Cardiac fibroblast (primary cell): ENCODE results near the gene RLN3.

Experiments
- DNase-seq, 2 donors: peaks; one replicate each; pipeline versions ENCODE4 v3.0.0 to v3.0.0-alpha.2; 2010; ENCODE audit warnings: low read depth in 2 of 2
- H3K4me3 ChIP-seq, 2 donors: replicated peaks in 1 of 2; 1 replicate in 1 of 2; 2 replicates in 1 of 2; pipeline ENCODE4 v1.5.1; 2011; ENCODE audit warnings: low read depth in 2 of 2, low read length in 2 of 2, mild to moderate bottlenecking in 2 of 2, moderate library complexity in 1 of 2
- TF ChIP-seq, protein P1 (sequence below): IDR thresholded peaks from one replicate; pipeline ENCODE4 v1.5.1; 2011; ENCODE audit warnings: low read depth, mild to moderate bottlenecking, low read length, inconsistent platforms

Gene RLN3, protein sequence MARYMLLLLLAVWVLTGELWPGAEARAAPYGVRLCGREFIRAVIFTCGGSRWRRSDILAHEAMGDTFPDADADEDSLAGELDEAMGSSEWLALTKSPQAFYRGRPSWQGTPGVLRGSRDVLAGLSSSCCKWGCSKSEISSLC

DNA sequence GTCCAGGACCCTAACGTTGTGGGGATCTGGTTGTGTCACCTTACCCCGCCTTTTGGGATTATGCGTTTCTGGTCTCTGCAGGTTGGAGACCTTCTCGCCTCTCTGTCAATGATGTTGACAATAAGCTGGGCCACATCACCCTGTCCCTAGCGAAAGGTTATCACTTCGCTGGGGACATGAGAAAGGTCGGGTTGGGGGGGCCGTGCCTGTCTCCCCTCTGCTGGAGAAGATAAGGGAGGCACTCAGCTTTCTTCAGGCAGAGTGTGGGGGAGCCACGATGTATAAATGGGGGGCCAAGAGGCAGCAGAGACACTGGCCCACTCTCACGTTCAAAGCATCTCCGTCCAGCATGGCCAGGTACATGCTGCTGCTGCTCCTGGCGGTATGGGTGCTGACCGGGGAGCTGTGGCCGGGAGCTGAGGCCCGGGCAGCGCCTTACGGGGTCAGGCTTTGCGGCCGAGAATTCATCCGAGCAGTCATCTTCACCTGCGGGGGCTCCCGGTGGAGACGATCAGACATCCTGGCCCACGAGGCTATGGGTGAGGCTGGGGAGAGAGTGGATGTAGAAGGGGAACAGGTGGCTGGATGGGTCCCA, at the start of gene RLN3:
RLN3 (plus strand) TSS at position 293 of the 595 bp plus-strand sequence; CDS start at position 350, 57 bp downstream.
- no peak for DNase-seq
- TF ChIP-seq, protein P1, sequence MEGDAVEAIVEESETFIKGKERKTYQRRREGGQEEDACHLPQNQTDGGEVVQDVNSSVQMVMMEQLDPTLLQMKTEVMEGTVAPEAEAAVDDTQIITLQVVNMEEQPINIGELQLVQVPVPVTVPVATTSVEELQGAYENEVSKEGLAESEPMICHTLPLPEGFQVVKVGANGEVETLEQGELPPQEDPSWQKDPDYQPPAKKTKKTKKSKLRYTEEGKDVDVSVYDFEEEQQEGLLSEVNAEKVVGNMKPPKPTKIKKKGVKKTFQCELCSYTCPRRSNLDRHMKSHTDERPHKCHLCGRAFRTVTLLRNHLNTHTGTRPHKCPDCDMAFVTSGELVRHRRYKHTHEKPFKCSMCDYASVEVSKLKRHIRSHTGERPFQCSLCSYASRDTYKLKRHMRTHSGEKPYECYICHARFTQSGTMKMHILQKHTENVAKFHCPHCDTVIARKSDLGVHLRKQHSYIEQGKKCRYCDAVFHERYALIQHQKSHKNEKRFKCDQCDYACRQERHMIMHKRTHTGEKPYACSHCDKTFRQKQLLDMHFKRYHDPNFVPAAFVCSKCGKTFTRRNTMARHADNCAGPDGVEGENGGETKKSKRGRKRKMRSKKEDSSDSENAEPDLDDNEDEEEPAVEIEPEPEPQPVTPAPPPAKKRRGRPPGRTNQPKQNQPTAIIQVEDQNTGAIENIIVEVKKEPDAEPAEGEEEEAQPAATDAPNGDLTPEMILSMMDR = no peak
- H3K4me3 ChIP-seq = no peak within 1 kb of the TSS

DNA sequence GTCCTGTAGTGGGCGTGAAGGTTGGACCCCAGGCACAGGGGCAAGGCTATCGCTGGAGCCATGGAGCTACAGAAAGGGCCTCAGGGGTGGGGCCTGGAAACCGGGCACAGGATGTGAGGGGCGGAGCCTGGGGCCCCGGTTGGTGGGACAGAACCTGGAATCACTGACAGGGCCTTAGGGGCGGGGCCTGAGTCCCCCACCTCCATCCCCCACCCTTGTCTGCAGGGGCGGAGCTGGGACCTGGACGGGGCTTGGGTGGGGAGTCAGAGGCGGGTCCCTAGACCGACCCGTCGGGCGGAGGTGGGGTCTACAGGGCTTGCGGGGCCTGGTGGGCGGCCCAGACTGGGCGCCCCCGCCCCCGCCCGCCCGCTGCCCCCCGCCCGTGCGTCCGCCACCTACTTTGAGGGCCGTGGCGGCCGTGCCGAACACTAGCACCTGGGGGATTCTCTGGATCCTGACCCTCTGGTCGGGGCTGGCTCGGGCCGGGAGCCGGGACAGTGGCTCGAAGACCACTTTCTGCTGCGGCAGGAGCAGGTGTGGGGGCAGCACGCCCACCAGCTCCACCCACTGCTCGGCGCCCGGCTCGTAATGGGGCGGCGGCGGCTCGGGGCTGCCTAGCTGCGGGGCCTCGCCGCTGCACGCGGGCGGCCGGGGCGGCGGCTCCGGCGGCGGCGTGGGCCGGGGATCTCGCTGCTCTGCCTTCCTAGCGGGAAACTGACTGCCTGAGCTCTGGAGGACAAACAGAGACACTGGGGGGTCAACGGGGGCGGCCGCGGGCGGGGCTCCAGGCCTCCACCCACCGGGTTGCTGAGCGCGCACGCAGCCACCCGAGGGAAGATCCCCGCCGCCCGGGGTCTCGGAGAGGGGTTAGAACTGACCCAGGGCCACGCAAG, 49.4 kb upstream of the RLN3 start:
- no peak overlapping the region for H3K4me3 ChIP-seq
- DNase-seq = peak in 1 of 2 donors; percentile 58
- TF ChIP-seq, protein P1 = no peak

DNA sequence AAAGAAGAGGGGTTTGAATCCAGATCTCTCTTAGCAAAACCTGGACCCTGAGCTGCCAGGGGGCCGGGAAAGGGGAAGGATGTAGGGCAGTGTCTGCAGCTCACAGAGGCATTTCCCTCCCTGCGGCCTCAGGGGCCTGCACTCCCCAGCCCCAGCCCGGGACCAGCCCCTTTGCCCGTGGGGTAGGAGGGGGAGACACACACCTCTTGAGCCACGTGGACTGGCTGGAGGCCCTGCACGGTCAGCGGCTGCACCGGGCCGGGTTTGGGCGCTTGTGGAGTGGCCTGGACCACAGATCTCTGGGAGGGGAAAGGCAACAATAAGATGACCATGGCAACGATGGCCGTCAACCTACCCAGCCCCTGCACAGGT, 48.7 kb upstream of the RLN3 start:
- TF ChIP-seq, protein P1 = no peak
- no peak overlapping the region for H3K4me3 ChIP-seq
- DNase-seq = peak in 1 of 2 donors; percentile 19

- DNase-seq = no peak
- TF ChIP-seq, protein P1 = no peak
Measured at GRCh38 chr19:13979686-13980085, 48.3 kb upstream of the RLN3 start.

GRCh38 chr19:13980340-13980739, 47.6 kb upstream of the RLN3 start:
- no peak for DNase-seq
- no peak overlapping the region for H3K4me3 ChIP-seq
- TF ChIP-seq, protein P1 = no peak

More at GRCh38 chr19:13979686-13980085, 48.3 kb upstream of the RLN3 start:
- H3K4me3 ChIP-seq = no peak overlapping the region

DNA sequence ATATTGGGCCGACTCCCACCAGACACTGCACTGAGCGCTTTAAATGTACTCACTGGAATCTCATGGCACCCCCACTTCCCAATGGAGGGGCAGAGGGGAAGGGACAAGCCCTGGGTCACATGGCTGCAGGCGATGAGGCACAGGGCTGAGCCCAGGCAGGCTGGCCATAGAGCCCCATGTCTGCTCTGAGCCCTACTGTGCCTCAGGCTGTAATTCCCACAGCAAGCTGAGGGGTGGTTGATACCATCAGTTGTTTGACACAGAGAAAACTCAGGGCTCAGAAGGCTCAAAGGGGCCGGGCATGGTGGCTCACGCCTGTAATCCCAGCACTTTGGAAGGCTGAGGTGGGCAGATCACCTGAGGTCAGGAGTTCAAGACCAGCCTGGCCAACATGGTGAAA, 46.9 kb upstream of the RLN3 start:
- TF ChIP-seq, protein P1 = no peak
- DNase-seq = no peak
- no peak overlapping the region for H3K4me3 ChIP-seq
